ENCODE data around the gene ZP2. TPM values are rescaled to one million over a fixed set of nuclear protein-coding genes. Genes with fewer than 3 reads are reported as not detected.
A peak's percentile ranks its signal among the peaks of the same experiment; 100 is the strongest.
"Not testable (repeated sequence)": the region's sequence is repeated elsewhere in the genome, so short reads cannot be mapped to it uniquely, and the experiment has no call there.

Gene ZP2
- total RNA-seq, 1 donor from 2014 or later: not detected

- DNase-seq (ENCODE audit: low spot score in 2 of 2): no peak
- intact Hi-C loops (cut with DNase I): loop anchor here (2.0 to 10.0 kb wide), 5 partner anchors 257 to 1985 kb away; partner anchors contain the start of genes DCUN1D3, LYRM1 and USP31
- TF ChIP-seq CTCF (IDR thresholded peaks at IDR 0.05): no peak
- H3K27ac ChIP-seq: peak overlapping the region; percentile 87 to 91
- peaks cover 15 to 29% of the 10 kb centered on the region in 2 donors for H3K4me1 ChIP-seq
- H3K9me3 ChIP-seq: no peaks in the 10 kb centered on the region
- no peaks in the 10 kb centered on the region for H3K27me3 ChIP-seq
- H3K4me3 ChIP-seq: peak overlapping the region; percentile 85 to 87
- H3K36me3 ChIP-seq: peaks cover 2 to 7% of the 10 kb centered on the region in 2 donors
These were observed 52.0 kb downstream of the ZP2 start for GRCh38 chr16:21159281-21159951.

GRCh38 chr16:21158208-21159110 lies 52.9 kb downstream of the ZP2 start, which contains the start of gene LDAF1:
Gene LDAF1, plus strand, starts transcription at chr16:21158674. Its CDS starts 2,509 bp downstream, at chr16:21161183.
- Histone ChIP-seq H3K9me3 (no peaks in the 10 kb centered on the region), H3K27me3 (no peaks in the 10 kb centered on the region), H3K36me3 (no peaks in the 10 kb centered on the region), H3K27ac (peak within 1 kb of the TSS; percentile 87 to 91), H3K4me3 (peak within 1 kb of the TSS; percentile 85 to 87), H3K4me1 (peaks cover 15 to 22% of the 10 kb centered on the region in 2 donors)
- intact Hi-C loops (cut with DNase I): loop anchor here (1.0 to 10.0 kb wide), 7 partner anchors 120 to 1986 kb away; partner anchors contain the start of genes CRYM, DCUN1D3, LYRM1 and USP31
- TF ChIP-seq CTCF (IDR thresholded peaks at IDR 0.05): no peak
- peak; percentile 28 to 91 for DNase-seq (ENCODE audit: low spot score in 2 of 2)

GRCh38 chr16:21157632-21158031 lies 53.7 kb downstream of the ZP2 start:
- peaks cover 10 to 15% of the 10 kb centered on the region in 2 donors for H3K4me1 ChIP-seq
- H3K9me3 ChIP-seq: no peaks in the 10 kb centered on the region
- no peaks in the 10 kb centered on the region for H3K27me3 ChIP-seq
- H3K4me3 ChIP-seq: peak overlapping the region in 1 of 2 donors; percentile 85
- no peaks in the 10 kb centered on the region for H3K36me3 ChIP-seq
- peak overlapping the region; percentile 87 to 91 for H3K27ac ChIP-seq
- TF ChIP-seq CTCF (IDR thresholded peaks at IDR 0.05): no peak
- DNase-seq (ENCODE audit: low spot score in 2 of 2): no peak
- intact Hi-C loops (cut with DNase I): loop anchor here (1.0 to 10.0 kb wide), 7 partner anchors 121 to 1987 kb away; partner anchors contain the start of genes CRYM, DCUN1D3, LYRM1 and USP31

- no peaks in the 10 kb centered on the region for H3K9me3 ChIP-seq
- no peak overlapping the region for H3K27ac ChIP-seq
- H3K4me1 ChIP-seq: peaks cover 10 to 13% of the 10 kb centered on the region in 2 donors
- intact Hi-C loops (cut with DNase I): loop anchor here (1.0 to 10.0 kb wide), 4 partner anchors 31 to 1988 kb away; partner anchors contain the start of genes DCUN1D3, LYRM1 and USP31
- H3K36me3 ChIP-seq: no peaks in the 10 kb centered on the region
- TF ChIP-seq CTCF (IDR thresholded peaks at IDR 0.05): peak; percentile 54 to 66 (median 59)
- no peak overlapping the region for H3K4me3 ChIP-seq
- no peaks in the 10 kb centered on the region for H3K27me3 ChIP-seq
- DNase-seq (ENCODE audit: low spot score in 2 of 2): no peak
These were observed 54.5 kb downstream of the ZP2 start for GRCh38 chr16:21156767-21157467.

GRCh38 chr16:21156011-21156410 lies 55.4 kb downstream of the ZP2 start:
- H3K4me3 ChIP-seq; H3K27me3 ChIP-seq; H3K9me3 ChIP-seq; H3K27ac ChIP-seq; DNase-seq (ENCODE audit: low spot score in 2 of 2); H3K36me3 ChIP-seq: not testable (repeated sequence)
- intact Hi-C loops (cut with DNase I): loop anchor here (1.0 to 10.0 kb wide), 4 partner anchors 32 to 1989 kb away; partner anchors contain the start of genes DCUN1D3, LYRM1 and USP31
- peaks cover 4 to 13% of the 10 kb centered on the region in 2 donors for H3K4me1 ChIP-seq

GRCh38 chr16:21153124-21153729 lies 58.1 kb downstream of the ZP2 start:
- not testable (repeated sequence) for H3K4me1 ChIP-seq; DNase-seq (ENCODE audit: low spot score in 2 of 2); H3K27ac ChIP-seq; H3K36me3 ChIP-seq; H3K4me3 ChIP-seq; H3K9me3 ChIP-seq; H3K27me3 ChIP-seq
- intact Hi-C loops (cut with DNase I): loop anchor here (10.0 kb wide), 1 partner anchor 1992 kb away; the partner anchor contains the start of gene USP31

- H3K36me3 ChIP-seq; H3K9me3 ChIP-seq; H3K4me1 ChIP-seq; H3K27me3 ChIP-seq; H3K27ac ChIP-seq; DNase-seq (ENCODE audit: low spot score in 2 of 2); H3K4me3 ChIP-seq: not testable (repeated sequence)
- intact Hi-C loops (cut with DNase I): loop anchor here (10.0 kb wide), 1 partner anchor 1992 kb away; the partner anchor contains the start of gene USP31
These were observed 59.0 kb downstream of the ZP2 start for GRCh38 chr16:21152160-21153030.

All from ascending aorta (tissue), 2 donors.